IPS-18a (cell line): ENCODE measurements around the gene FEZF2.

Experiments used
- H3K27ac ChIP-seq: one replicate; pipeline ENCODE4 v1.5.1; 2013; ENCODE audit warnings: low read length
- H3K27me3 ChIP-seq: one replicate; pipeline ENCODE4 v1.6.1; 2013; ENCODE audit warnings: mild to moderate bottlenecking, low read length; ENCODE audit not compliant: control insufficient read depth, insufficient read depth
- H3K36me3 ChIP-seq: one replicate; pipeline ENCODE4 v1.6.1; 2013; ENCODE audit warnings: low read depth, low read length; ENCODE audit not compliant: control insufficient read depth
- H3K4me1 ChIP-seq: one replicate; pipeline ENCODE4 v1.6.1; 2013; ENCODE audit warnings: low read depth, low read length; ENCODE audit not compliant: control insufficient read depth
- H3K4me3 ChIP-seq: one replicate; pipeline ENCODE4 v1.5.1; 2013; ENCODE audit warnings: low read length
- H3K9ac ChIP-seq: one replicate; pipeline ENCODE4 v1.6.1; 2013; ENCODE audit warnings: mild to moderate bottlenecking, low read length, moderate library complexity
- H3K9me3 ChIP-seq: one replicate; pipeline ENCODE4 v1.6.1; 2013; ENCODE audit warnings: low read depth, low read length; ENCODE audit not compliant: control insufficient read depth

The FEZF2 gene

GRCh38 chr3:62323241-62323640 lies 50.1 kb downstream of the FEZF2 start:
- Histone ChIP-seq H3K36me3 (no peaks in the 10 kb centered on the region), H3K27ac (no peak overlapping the region), H3K4me3 (no peak overlapping the region), H3K9me3 (peaks cover 3% of the 10 kb centered on the region), H3K27me3 (no peaks in the 10 kb centered on the region), H3K9ac (no peak overlapping the region), H3K4me1 (peaks cover 3% of the 10 kb centered on the region)
